Activated CD8-positive, alpha-beta memory T cell treated with anti-CD3 and anti-CD28 coated beads, Interleukin-2, amount 50 U/mL, for 24 hours (primary cell): ENCODE measurements around the gene RAB40C.

Source experiments
- DNase-seq: peaks from one replicate; pipeline ENCODE4 v3.0.0-alpha.2; 2020; ENCODE audit errors: extremely low read depth

The RAB40C gene

DNA sequence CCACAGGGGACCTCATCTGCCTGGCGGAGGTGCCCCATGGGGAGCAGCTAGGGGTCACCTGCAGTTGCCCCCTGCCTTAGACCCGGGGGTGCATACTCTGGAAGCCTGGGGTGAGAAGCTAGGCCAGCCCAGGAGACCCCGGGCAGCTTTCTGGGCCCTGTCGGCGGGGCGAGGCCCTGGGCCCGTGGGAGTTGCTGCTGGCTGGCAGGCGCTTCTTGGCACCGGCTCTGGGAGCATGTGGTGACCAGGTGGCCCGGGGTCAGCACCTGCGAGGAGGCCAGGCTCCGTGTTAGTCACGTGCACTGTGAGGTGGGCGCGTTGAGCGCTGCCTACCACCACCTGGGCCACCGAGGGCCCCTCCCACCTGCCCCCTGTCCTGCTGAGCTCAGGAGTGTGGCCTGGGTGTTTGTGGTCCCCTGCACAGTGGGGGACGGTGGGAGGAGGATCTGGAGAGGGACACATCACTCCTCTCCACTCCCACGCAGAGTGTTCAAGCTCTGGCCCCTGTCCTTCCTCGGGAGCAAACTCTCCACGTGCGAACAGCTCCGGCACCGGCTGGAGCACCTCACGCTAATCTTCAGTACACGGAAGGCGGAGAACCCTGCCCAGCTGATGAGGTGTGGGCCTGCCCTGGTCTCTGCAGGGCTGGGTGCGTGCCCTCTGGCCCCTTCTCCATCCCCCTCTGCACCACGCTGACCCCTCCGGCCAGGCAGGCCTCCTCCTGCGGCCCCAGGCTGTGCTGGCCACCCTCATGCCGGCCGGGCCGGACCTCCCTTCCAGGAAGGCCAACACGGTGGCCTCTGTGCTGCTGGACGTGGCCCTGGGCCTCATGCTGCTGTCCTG, 14.3 kb upstream of the RAB40C start:
- no peak for DNase-seq

- no peak for DNase-seq
Observed at GRCh38 chr16:576197-576822, 13.6 kb upstream of the RAB40C start.

- no peak for DNase-seq
Observed at GRCh38 chr16:576823-577201, 13.1 kb upstream of the RAB40C start.

DNA sequence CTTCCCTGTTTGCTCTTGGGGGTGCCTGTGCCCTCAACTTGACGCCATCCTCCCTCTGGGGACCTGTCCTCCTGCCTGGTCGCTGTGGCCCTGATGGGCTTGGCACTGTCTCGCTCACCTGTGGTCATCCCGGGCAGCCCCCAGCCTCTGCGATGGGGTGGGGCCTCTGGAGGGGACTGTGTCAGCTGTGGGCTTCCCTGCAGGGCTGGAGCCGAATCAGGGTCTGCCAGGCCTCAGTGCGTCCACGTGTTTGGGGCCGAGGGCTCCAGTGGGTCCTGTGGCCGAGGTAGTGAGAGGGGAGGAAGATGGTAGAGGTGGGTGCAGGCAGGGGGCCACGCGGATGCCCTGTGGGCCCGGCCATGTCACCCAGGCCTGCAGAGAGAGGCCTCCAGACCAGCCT, 12.1 kb upstream of the RAB40C start:
- DNase-seq: no peak

GRCh38 chr16:578232-578869, 11.5 kb upstream of the RAB40C start:
- DNase-seq: no peak

DNA sequence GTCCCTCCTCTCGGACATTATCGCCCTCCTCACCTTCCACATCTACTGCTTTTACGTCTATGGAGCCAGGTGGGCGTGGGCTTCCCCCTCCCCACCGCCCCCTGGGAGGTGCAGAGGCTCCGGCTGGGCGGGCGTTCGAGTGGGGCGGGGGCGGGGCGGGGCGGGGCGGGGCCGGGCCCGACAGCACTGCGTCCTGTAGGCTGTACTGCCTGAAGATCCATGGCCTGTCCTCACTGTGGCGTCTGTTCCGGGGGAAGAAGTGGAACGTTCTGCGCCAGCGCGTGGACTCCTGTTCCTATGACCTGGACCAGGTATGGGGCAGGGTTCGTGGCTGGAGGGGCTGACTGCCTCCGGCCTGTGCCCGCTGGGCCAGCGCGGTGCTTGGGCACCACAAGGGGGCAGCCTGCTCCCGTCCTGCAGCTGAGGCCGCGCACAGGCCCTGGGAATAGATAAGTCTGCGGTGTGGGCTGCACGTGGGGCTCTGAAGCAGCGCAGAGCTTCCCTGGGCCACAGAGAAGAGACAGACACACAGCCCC, 10.9 kb upstream of the RAB40C start:
- DNase-seq: no peak

DNA sequence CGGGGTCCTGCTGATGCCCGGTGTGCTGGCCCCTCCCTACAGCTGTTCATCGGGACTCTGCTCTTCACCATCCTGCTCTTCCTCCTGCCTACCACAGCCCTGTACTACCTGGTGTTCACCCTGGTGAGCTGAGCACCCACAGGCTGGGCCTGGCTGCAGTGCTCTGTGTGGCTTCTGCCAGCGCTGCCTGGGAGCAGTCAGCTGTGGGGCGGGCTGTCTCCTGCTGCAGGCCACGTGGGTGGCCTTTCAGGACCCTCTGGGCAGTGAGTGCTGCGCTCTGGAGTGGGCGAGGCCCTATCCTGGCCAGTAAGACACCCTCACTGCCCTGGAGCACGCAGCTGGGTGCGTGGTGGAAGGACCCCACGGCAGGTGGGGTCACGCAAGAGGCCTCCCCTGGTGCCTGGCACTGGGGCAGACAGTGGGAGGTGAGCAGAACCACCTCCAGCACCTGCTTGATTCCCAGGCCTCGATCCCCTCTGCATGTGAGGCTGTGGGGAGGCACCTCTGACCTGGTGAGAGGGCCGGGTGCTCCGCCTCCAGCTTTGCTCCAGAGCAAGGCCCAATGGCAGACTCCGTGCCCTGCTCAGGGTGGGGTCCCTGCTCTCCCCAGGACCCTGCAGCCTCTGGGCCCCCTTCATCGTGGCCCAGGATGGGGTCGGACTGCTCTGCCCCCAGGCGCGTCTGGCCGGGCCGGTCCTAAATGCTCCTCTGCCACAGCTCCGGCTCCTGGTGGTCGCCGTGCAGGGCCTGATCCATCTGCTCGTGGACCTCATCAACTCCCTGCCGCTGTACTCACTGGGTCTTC, 9.5 kb upstream of the RAB40C start:
- no peak for DNase-seq

GRCh38 chr16:580946-581498, 8.8 kb upstream of the RAB40C start:
- no peak for DNase-seq

DNA sequence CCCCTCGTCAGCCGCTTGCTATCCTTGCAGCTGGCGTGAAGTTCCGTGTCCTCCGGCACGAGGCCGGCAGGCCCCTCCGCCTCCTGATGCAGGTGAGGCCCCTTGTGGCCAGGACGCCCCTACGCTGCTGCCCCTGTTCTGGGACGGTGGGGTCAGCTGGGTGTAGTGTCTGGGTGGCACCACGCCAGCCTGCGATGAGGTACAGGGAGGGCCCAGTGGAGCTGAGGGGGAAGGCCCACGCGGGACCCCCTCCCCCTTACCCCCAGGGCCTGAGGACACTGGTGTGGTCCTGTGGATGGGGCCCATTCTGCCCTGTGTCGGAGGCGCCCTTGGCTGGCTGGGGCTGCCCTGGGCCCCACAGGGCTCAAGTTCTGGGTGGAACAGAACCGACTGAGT, 7.7 kb upstream of the RAB40C start:
- DNase-seq: no peak

DNA sequence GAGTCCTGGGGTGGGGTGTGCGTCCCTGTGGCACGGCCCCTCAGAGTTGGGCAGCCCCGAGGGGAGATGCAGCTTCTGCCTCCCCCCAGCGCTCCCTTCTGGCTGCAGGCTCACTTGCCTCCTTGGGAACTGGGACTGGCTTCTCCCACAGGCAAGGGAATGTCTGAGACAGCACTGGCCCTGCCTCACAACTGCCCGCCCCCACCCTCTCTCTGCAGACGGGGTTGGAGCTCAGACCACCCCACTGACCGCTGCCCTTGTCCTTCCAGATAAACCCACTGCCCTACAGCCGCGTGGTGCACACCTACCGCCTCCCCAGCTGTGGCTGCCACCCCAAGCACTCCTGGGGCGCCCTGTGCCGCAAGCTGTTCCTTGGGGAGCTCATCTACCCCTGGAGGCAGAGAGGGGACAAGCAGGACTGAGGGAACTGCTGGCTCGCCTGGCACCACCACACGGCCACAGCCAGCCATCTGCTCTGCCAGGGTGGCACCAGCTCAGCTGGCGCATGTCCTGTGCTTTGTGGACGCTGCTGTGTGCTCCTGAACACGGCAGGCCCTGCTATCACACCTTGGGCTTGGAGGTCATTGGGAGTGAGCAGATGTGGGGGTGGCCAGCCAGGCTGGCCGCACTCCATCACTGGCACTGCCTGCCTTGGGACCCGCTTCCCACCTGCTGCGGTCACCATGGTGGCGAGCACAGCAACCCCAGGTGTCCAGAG, 7.1 kb upstream of the RAB40C start:
- no peak for DNase-seq

DNA sequence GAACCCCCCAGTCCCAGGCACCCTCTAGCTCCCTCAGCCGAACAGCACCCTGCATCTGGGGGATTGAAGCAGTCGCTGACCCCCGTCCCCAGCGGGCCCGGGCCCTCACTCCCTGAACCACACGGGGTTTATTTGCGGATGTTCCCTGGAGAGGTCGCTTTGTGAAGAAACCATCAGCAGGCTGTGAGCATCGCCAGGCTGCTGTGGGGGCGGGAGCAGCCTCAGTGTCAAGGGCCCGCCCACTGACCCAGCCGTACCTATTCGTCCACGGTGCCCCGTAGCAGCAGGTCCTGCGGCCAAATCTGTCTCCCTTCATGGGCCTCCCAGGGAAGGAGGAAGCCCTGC, 6.4 kb upstream of the RAB40C start:
- no peak for DNase-seq

DNA sequence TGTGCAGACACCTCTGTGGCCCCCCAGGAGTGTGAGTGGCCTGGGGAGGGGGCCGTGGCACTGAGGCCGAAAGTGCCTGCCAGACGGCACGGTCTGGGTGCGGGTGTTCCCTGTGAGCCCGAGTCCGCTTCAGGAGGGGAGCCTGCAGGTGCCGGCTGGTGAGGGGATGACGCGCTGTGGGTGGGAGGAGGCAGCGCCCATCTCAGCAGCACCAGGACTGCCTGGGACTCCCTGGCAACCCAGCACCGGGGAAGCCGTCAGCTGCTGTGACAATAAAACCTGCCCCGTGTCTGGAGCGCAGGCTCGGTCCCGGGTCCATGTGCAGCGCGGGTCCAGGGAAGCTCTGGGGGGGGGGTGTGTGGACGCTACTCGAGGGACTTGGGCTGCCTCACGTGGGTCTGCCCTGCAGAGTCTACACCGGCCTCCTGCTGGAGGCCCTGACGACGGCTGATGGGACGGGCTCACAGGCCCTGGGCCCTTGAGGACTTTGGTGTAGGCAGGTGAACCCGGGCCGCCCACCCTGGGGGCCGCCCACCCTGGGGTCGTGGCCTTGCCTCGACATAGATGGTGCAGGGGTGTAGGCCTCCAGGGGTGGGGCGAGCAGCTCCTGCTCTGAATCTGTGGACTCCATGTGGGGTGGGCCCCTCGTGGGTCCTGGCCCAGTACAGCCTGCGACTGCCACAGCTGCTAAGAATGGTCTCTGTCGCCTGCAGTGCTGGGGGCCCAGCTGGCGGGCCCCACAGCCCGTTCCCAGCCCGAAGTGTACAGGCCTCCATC, 5.9 kb upstream of the RAB40C start:
- DNase-seq: no peak

DNA sequence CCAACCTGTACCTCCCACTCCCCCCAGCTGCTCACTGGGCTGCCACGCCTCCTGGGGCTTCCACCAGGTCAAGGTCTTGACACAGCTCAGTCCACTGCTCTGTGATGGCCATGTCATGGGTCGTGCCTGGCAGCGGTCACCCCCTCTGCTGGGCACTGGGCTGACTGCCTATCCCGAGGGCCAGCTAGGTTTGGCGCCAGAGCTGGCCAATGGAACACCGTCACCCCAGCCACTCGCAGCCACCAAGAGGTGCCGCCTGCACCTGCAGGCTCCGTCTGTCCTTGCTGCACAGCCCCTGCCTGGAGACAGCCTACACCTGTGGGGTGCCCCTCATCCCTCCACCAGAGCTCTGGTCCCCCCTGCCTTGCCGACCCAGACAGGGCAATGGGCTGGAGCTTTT, 4.5 kb upstream of the RAB40C start:
- no peak for DNase-seq

DNA sequence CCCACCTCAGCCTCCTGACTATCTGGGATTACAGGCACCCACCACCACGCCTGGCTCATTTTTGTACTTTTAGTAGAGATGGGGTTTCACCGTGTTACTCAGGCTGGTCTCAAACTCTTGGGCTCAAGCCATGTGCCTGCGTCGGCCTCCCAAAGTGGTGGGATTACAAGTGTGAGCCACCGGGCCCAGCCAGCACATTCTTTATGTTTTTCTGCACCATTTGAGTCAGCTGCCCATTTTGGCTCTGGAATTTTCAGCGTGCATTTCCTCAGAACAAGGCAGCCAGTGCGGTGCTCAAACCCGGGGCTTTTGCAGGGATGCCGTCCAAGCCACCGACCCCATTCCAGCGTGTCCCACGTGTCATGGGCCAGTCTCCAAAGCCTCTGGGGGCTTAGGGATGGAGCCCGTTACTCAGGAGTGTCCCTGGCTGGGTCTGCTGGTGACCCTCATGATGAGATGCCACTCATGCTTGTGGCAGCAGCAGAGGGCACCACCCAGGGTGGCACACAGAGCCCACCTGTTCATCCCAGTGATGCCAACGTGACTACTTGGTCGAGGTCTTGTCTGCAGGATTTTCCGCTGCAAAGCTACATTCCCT, 3.7 kb upstream of the RAB40C start:
- DNase-seq: no peak

DNA sequence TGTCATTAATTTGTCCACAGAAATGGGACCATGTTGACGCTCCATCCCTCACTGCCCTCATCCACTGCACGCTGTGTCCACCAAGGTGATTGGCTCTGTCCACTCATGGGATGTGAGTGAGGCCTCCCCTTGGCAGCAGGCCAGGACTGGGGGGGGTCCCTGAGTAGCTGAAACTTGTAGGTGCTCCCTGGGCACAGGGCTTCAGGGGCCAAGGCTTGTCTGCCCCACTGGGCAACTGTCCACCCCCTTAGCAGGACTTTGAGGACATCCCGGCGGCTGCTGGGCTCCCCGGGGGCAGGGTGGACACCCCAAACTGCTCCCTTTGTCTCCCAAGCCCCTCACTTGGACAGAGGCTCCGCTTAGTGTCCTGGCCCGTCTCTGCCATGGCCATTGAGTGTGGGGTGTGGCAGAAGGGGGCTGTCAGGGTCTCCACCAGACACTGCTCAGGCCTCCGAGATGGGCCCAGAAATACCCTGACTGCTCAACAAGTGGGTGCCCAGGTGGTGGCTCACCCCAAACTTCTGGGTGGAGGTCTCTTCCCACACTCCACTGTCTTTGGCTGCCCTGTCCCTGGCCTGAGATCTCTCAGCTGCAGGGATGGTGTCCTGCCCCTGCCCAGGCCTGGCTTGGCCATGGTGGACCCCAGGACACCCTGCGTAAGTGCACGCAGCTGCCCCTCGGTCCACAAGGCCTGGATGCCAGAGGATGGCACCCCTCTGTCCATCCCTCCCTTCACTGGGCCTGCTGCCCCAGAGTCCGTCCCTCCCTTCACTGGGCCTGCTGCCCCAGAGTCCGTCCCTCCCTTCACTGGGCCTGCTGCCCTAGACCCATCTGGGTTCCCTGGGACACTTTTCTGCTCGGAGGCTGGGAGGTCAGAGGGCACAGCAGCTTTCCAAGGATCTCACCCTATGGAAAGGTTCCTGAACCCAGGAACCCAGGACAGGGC, 2.9 kb upstream of the RAB40C start:
- DNase-seq: no peak

DNA sequence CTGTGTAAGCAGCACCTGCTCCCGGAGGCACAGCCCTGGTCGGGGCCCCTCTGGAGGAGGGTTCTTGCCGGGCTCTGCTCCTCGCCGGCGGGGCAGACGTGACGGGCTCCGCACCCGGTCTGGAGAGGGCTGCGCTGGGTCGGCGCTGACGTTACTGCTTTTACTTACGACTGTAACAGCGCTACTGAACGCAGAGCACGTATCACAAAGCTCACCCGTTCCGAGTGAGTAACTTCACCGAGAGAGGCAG, 1.3 kb upstream of the RAB40C start:
- peak; percentile 30 for DNase-seq

DNA sequence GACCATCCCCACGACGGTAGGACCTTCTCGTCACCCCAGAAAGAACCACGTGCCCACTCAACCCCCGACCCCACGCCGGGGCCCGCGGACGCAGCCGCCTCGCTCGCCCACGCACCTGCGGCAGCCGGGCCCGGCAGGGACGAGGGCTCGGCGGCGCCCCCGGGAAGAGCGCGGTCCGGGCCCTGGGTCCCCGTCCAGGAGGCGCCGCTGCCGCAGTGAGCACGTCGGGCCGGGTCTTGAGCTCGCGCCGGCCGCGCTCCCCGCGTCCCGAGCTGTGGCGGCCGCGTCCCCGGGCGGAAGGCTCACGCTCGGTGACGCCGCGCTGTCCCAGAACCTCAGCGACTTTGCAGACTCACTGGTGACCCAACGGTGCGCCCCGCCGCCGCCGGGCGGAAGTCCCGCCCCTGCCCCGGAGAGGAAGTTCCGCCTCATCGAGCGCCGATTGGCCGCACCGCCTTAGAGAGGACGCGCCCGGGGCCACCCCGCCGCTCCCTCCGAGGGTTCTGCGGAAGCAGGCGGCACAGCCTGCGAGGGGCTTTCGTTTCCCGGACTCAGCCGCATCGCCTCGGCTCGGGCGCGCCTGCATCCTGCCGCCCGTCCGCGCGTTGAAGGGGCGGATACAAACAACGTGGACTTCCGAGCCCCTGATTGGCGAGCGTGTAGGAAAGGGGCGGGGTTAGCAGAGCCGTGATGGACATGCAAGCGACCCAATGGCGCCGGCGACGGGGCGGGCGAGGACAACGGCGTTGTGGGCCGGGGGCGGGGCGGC, 793 bp upstream of the RAB40C start:
- peak; percentile 92 for DNase-seq

- DNase-seq: no peak
Observed at GRCh38 chr16:590188-590814, 435 bp downstream of the RAB40C start.
